ENCODE measurements around the gene HMOX1. TPM values are rescaled to one million over a fixed set of nuclear protein-coding genes. Genes with fewer than 3 reads are reported as not detected.

HMOX1 gene
- total and polyA plus RNA-seq, 2 of the 13 experiments (the other 11 are each of a cell fraction or from before 2014, with no cell fraction given): 53.6 to 67.4 TPM

GRCh38 chr22:35425971-35426800 lies 45.3 kb downstream of the HMOX1 start:
- intact Hi-C loops (cut with micrococcal nuclease; ENCODE audit: unreplicated experiment): loop anchor here (5.0 kb wide), 1 partner anchor 74 kb away; no protein-coding TSS in a partner anchor

More at GRCh38 chr22:35425971-35426800, 45.3 kb downstream of the HMOX1 start:
- Histone ChIP-seq H3K36me3 (replicated peaks in 1 of 2; ENCODE audit: control insufficient read depth in 1 of 2, insufficient read depth in 2 of 2, low read length in 2 of 2) (peaks cover 13 to 54% of the 10 kb centered on the region in 2 experiments), H3K79me2 (ENCODE audit: insufficient read depth, low read length) (no peaks in the 10 kb centered on the region), H3K27me3 (ENCODE audit: control insufficient read depth in 1 of 2, insufficient read depth in 2 of 2, low read length in 2 of 2) (no peaks in the 10 kb centered on the region), H2AFZ (ENCODE audit: low read length) (no peak overlapping the region), H3K27ac (ENCODE audit: extremely low read length, insufficient read depth, low read length) (no peak overlapping the region), H3K9me3 (ENCODE audit: low read length) (no peaks in the 10 kb centered on the region), H3K4me2 (ENCODE audit: low read depth, low read length) (no peak overlapping the region), H3K4me1 (ENCODE audit: insufficient read depth, low read length) (no peaks in the 10 kb centered on the region), H4K20me1 (ENCODE audit: insufficient read depth, low read length) (no peaks in the 10 kb centered on the region), H3K4me3 (replicated peaks in 1 of 3; ENCODE audit: insufficient read depth in 1 of 3, low read depth in 2 of 3, low read length in 3 of 3) (no peak overlapping the region), H3K9ac (ENCODE audit: insufficient read depth, low read depth, low read length) (no peak overlapping the region)
- ChIA-PET POLR2A (no interaction called here), CTCF (ENCODE audit: low intra/inter-chr PET ratio, low total read pairs) (no interaction called here)
- FAIRE-seq: no peak
- no peak for ATAC-seq
- in situ Hi-C loops (cut with HindIII; ENCODE audit: extremely low pct_ligation_motif_present, low pct_unique_long_range_greater_than_20kb): loop anchor here (25.0 kb wide), 1 partner anchor 311 kb away; no protein-coding TSS in a partner anchor
- TF ChIP-seq FOXC1 (CRISPR knock-in tag; IDR thresholded peaks at IDR 0.05; ENCODE audit: borderline replicate concordance) (no peak), RNF219 (CRISPR knock-in tag; IDR thresholded peaks at IDR 0.05) (no peak), FLYWCH1 (CRISPR knock-in tag; IDR thresholded peaks at IDR 0.05) (no peak), HMG20A (CRISPR knock-in tag; IDR thresholded peaks at IDR 0.05; ENCODE audit: borderline replicate concordance) (peak; percentile 33; the same call in 1 of the 2 replicates), ZNF354B (CRISPR knock-in tag; IDR thresholded peaks at IDR 0.05) (no peak), ZNF770 (CRISPR knock-in tag; IDR thresholded peaks at IDR 0.05) (no peak), MATR3 (CRISPR knock-in tag; IDR thresholded peaks at IDR 0.05) (no peak)
- BruUV-seq (replicated peaks): no TSS peak
- WGBS (ENCODE audit: low lambda C conversion rate): 88% methylated on average over 8 of the region's 11 CpGs
- DNase-seq (ENCODE audit: low spot score): no peak
